HG03066 (cell line): ENCODE measurements around the gene RASAL1.

Source experiments
- ATAC-seq: cut with Tn5 transposase; IDR thresholded peaks from one replicate; pipeline ENCODE4 v1.9.1; 2021; ENCODE audit warnings: low read depth; ENCODE audit not compliant: unreplicated experiment

Gene RASAL1

DNA sequence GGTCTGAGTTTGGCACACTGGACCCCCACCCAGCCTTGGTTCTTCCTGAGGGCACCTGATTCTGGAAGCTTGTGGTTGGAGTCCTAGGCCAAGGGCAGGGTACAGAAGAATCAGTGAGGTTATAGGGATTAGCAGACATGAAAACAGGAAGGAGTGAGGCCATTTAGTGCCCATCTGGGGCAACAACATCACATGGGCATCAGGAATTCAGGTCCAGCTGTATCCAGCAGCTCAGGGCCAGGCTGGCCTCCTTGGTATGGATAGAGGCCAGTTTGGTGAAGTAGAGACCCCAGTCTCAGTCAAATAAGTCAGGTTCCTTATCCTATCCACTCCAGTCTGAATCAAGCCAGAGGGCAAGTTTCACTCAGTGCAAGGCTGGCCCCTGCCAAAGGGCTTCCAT lies 36.2 kb downstream of the RASAL1 start:
- no peak for ATAC-seq

DNA sequence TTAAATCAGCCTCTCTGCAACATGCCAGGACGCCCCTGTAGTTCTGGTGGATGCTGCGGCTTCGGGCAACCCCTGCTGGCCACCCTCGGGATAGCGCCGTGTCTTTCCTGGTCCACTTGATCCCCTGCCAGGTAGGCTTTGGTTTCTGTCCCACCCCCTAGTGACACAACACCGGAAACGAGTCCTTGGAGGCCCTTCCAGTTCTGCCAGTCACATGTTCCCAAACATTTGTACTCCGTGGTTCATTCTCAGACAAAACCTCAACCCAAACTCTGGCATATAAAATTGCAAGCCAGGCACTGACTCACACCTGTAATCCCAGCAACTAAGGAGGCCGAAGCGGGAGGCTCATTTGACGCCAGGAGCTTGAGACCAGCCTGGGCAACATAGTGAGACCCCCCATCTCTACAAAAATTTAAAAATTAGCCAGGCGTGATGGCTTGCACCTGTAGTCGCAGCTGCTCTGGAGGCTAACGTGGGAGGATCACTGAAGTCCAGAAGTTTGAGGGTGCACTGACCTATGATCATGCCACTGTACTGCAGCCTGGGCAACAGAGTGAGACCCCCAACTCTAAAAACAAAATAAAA lies 37.0 kb downstream of the RASAL1 start:
- no peak for ATAC-seq

- no peak for ATAC-seq
Measured at GRCh38 chr12:113097716-113098440, 37.7 kb downstream of the RASAL1 start.

DNA sequence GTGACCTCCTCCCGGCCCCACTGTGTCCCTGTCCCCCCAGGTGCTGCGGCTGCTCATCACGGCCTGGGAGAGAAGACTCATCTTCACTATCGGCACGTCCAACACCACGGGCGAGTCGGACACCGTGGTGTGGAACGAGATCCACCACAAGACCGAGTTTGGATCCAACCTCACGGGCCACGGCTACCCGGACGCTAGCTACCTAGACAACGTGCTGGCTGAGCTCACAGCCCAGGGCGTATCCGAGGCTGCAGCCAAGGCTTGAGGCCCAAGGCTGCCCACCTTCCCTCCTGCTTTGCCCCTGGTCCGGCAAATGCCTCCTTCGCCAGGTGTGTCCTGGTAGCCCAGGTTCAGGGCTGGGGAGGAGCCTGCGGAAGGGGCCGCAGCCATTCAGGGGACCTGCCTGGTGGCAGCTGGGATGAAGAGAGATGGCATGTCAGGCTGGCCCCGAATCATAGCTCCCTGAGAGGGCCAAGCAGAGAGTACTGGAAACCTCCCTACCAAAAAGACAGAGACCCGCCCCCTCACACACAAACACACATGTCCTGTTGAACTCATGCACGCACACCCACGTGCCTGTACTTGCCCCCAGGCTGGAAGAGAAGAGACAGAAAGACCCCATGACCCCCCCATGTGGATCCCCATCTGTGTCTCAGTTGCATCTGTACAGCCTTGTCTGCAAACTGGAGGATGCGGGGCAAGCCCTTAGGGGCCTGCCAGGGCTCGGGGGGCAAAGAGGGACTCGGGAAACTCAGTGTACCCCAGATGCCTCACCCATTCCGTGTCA lies 38.7 kb downstream of the RASAL1 start:
- ATAC-seq: no peak

GRCh38 chr12:113095405-113095804 lies 40.2 kb downstream of the RASAL1 start:
- no peak for ATAC-seq

GRCh38 chr12:113094738-113095137 lies 40.8 kb downstream of the RASAL1 start:
- ATAC-seq: no peak

DNA sequence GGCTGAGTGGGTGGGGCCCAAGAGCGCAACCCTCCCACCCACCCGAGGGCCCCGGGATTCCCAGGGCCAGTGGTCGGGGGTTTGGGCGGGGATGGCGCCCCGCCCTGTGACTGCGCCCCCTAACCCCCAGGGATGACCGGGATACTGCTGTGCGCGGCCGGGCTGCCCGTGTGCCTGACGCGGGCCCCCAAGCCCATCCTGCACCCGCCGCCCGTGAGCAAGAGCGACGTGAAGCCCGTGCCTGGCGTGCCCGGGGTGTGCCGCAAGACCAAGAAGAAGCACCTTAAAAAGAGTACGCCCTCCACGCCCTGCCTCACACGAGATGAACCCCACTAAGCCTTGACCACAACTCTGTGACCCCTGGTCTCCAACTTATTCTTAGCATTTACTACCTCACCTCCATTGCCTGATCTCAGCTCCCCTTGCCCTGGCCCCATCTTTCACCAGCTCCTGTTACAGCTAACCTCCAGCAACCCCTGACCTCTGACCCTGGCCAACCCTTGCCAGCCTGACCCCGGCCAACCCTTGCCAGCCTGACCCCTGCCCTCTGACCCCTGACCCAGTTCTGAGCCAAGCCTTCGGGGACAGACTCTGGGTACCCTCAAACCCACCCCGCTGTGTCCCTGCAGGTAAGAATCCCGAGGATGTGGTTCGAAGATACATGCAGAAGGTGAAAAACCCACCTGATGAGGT lies 42.0 kb downstream of the RASAL1 start:
- no peak for ATAC-seq

GRCh38 chr12:113092607-113093408 lies 42.8 kb downstream of the RASAL1 start:
- no peak for ATAC-seq

DNA sequence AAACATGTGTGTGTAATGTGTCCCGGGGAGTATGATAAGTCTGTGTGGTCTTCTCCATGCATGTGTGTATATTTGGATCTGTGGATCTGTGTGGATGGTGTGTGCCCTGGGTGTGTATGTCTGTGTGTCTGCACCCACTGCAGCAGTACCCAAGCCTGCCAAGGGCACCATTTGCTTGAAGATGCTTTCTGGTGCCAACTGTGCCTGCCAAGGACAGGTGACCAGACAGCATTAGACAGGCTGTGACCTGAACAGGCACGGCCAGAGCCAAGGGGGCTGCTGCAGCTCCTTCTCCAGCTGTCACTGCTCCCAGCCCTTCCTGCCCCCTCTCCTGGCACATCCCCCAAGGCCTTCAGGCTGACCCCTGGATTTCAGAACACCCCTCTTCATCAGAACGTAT lies 44.1 kb downstream of the RASAL1 start:
- ATAC-seq: no peak

DNA sequence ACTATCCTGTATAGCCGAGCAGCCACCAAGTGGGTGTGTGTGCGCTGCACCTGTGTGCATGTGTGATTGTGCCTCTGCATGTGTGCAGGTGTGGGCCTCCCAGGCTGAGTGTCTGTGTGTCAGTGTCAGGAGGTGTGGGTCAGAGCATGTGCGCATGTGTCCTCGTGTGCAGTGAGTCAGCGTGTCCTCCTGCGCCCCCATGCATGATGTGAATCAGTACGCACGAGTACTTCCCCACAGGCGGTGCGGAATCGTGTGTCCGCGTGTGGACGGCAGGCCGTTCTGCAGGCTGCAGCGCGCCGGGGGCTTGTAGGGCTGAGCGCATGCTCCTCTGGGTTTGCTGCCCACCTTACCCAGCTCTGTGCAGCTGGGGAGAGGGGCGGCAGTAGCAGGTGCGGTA lies 44.8 kb downstream of the RASAL1 start:
- no peak for ATAC-seq

GRCh38 chr12:113089839-113090238 lies 45.7 kb downstream of the RASAL1 start:
- ATAC-seq: no peak

DNA sequence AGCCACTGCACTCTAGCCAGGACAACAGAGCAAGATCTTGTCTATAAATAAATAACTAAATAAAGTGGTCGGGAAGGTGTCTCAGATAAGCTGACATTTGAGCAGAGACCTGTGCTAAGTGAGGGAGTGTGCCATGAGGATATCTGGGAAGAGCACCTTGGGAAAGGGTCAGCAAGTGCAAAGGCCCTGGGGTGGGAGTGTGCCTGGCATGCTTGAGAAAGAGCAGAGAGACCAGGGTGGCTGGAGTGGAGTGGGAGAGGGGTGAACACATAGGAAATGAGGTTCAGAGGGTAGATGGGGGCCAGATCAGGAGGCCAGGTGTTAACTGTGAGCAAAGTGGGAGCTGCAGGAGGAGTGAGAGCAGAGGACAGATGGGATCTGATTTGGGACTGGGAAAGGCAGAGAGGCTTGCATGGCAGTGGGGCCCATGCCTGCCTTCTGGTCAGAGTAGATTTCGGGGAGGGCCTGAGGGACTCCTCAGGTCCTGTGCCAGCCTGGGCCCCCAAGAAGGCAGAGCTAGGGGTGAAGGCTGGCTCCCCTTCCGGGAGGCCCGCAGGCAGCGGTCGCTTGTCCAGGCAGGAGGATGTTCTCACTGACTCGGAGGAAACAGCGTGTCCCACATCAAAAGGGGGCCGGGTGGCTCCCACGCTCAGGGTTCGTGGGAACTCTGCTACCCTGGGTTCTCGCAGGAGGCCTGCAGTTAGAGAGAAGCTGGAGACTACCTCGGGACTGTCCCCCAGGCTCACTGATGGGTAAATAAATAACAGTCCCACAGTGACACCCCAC lies 46.4 kb downstream of the RASAL1 start:
- no peak for ATAC-seq

- ATAC-seq: no peak
Measured at GRCh38 chr12:113088037-113088436, 47.5 kb downstream of the RASAL1 start.

GRCh38 chr12:113087193-113087592 lies 48.4 kb downstream of the RASAL1 start:
- ATAC-seq: no peak

DNA sequence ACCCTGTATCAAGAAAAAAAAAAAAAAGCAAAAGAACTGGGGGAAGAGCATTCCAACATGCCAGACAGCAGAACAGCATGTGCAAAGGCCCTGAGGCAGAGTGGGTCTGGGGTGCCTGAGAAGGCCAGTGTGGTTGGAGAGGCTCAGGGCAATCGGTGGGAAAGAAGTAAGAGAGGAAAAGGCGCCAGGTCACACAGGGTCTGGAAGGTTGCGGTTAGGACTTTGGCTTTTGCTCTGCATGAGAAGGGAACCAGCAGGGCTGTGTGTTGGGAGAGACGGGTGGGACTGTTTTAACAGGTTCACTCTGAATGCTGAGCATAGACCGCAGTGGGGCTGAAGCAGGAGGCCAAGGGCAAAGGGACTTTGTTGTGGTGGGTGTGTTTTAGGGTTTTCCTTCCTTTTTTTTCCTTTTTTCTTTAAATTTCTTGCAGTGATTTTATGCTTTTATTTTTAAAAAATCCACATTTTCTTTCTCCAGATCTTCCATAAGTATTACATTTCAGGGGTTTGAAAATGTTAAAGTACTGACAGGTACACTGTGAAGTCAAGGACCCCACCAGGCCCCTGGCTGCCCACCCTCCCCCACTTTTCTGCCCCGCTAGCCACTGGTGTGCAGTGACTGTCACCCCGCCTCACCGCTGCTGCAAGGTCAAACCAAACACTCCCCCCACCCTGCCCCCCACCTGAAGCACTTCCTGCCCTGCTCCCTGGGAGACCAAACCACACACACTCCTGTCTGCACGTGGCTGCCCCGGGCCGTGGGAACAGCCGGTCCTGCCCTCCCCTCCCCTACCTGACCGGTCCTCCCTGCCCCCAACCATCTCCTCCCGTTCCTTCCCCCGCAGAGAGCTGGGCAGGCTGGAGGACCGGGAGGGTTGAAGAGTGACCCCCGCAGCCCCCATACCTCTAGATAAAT lies 49.1 kb downstream of the RASAL1 start:
- ATAC-seq: no peak

DNA sequence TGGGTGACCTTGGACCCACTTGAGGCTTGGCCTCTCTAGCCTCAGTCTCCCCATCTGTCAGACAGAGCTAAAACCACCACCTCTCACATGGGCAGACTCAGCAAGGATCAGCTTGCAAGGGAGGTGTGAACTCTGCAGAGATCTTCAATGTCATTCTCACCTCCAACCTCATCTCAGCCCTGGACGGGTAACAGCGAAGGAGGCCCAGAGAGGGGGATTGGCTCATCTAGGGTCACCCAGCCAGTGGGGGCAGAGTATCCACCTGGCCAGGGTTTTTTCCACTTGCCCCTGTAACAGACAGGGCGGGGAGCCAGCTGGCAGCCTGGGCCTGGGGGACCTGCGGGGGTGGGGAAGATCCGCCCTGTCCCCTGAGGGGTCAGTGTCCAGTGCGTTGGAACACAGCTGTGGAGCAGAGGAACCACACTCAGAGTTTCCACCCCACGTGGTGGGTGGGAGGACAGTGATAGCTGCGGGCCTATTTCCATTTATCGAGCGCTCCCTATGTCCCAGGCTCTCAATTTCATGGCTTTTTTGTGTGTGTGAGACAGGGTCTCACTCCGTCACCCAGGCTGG lies 51.6 kb downstream of the RASAL1 start:
- ATAC-seq: no peak

- ATAC-seq: peak; percentile 82
Measured at GRCh38 chr12:113082486-113083148, 52.9 kb downstream of the RASAL1 start.

GRCh38 chr12:113081873-113082272 lies 53.7 kb downstream of the RASAL1 start:
- ATAC-seq: no peak
